Endodermal cell (in vitro differentiated cells): ENCODE results near the gene SRRT. TPM values are rescaled to one million over a fixed set of nuclear protein-coding genes. Genes with fewer than 3 reads are reported as not detected.
"Not testable (repeated sequence)": the region's sequence is repeated elsewhere in the genome, so short reads cannot be mapped to it uniquely, and the experiment has no call there.

Source experiments
- DNase-seq: peaks from one replicate; pipeline ENCODE4 v3.0.0-alpha.2; 2017
- H3K27ac ChIP-seq: 2 replicates; pipeline ENCODE4 v1.5.1; 2013; ENCODE audit warnings: mild to moderate bottlenecking, low read depth, low read length, moderate library complexity
- H3K27me3 ChIP-seq: 2 replicates; pipeline ENCODE4 v1.6.1; 2013; ENCODE audit warnings: mild to moderate bottlenecking, low read length, moderate library complexity; ENCODE audit not compliant: insufficient read depth, control insufficient read depth, poor library complexity, severe bottlenecking
- H3K36me3 ChIP-seq: 2 replicates; pipeline ENCODE4 v1.7.0; 2013; ENCODE audit warnings: mild to moderate bottlenecking, low read length, moderate library complexity; ENCODE audit not compliant: control insufficient read depth, insufficient read depth
- H3K4me1 ChIP-seq: one replicate; pipeline ENCODE4 v1.7.0; 2013; ENCODE audit warnings: low read length; ENCODE audit not compliant: control insufficient read depth, insufficient read depth
- H3K4me3 ChIP-seq: 2 replicates; pipeline ENCODE4 v1.5.1; 2013; ENCODE audit warnings: mild to moderate bottlenecking, low read length, moderate library complexity
- H3K9ac ChIP-seq: 2 replicates; pipeline ENCODE4 v1.6.1; 2013; ENCODE audit warnings: mild to moderate bottlenecking, low read length, moderate library complexity; ENCODE audit not compliant: poor library complexity, severe bottlenecking; ENCODE audit errors: extremely low read depth
- H3K9me3 ChIP-seq: 2 replicates; pipeline ENCODE4 v1.6.1; 2013; ENCODE audit warnings: mild to moderate bottlenecking, low read length, moderate library complexity; ENCODE audit not compliant: control insufficient read depth
- H3K27ac Mint-ChIP-seq: 2 replicates; pipeline ENCODE4 v1.8.0; 2020; ENCODE audit warnings: mixed read lengths
- H3K27me3 Mint-ChIP-seq: 2 replicates; pipeline ENCODE4 v1.8.0; 2021; ENCODE audit warnings: mild to moderate bottlenecking, mixed read lengths; ENCODE audit not compliant: insufficient read depth
- H3K36me3 Mint-ChIP-seq: 2 replicates; pipeline ENCODE4 v1.8.0; 2020; ENCODE audit warnings: low read depth, mixed read lengths
- H3K4me1 Mint-ChIP-seq: 2 replicates; pipeline ENCODE4 v1.8.0; 2020; ENCODE audit warnings: mixed read lengths
- H3K4me3 Mint-ChIP-seq: 2 replicates; pipeline ENCODE4 v1.8.0; 2020; ENCODE audit warnings: mild to moderate bottlenecking, moderate library complexity, mixed read lengths
- H3K9me3 Mint-ChIP-seq: 2 replicates; pipeline ENCODE4 v1.8.0; 2020; ENCODE audit warnings: mild to moderate bottlenecking, mixed read lengths
- CTCF ChIP-seq: fragments of 200-600 bp; sonication (generic); conservative IDR thresholded peaks from 2 replicates; pipeline ENCODE4 v1.5.0; 2021; ENCODE audit warnings: antibody characterized with exemption, mild to moderate bottlenecking
- WGBS, 2 experiments: methylation state at CpG; one replicate each; pipeline versions ENCODE4 v1.1.5 to v1.1.7; 2013; ENCODE audit warnings: missing lambda C conversion rate in 2 of 2, mixed read lengths in 1 of 2; ENCODE audit not compliant: insufficient coverage in 1 of 2, insufficient read length in 1 of 2; 5-methylcytosine and 5-hydroxymethylcytosine counted together
- total RNA-seq, 2 donors: library from RNA; stranded (reverse); fragmentation: NEBNext Ultra II Directional in 1 of 2; extraction: Animal tissue kit (Norgen Biotek cat#: 25700) in 1 of 2; gene quantifications; 2 replicates in 1 of 2; 3 replicates in 1 of 2; pipeline ENCODE4 v1.2.1, GENCODE V29; 2021

Gene SRRT
- total RNA-seq, 2 donors from 2014 or later = 186 to 236 TPM

- Mint-ChIP-seq H3K27ac (peak within 1 kb of the TSS; percentile 90), H3K4me1 (peaks cover 7% of the 10 kb centered on the region), H3K9me3 (no peaks in the 10 kb centered on the region), H3K4me3 (peak within 1 kb of the TSS; percentile 79), H3K36me3 (peaks cover 11% of the 10 kb centered on the region), H3K27me3 (no peaks in the 10 kb centered on the region)
- peaks cover 7% of the 10 kb centered on the region for H3K36me3 ChIP-seq
- H3K9ac ChIP-seq = peak within 1 kb of the TSS; percentile 30
- peak within 1 kb of the TSS; percentile 92 for H3K4me3 ChIP-seq
- H3K4me1 ChIP-seq = no peaks in the 10 kb centered on the region
- H3K27ac ChIP-seq = no peak within 1 kb of the TSS
- no peaks in the 10 kb centered on the region for H3K27me3 ChIP-seq
- peak; percentile 99 for TF ChIP-seq CTCF
- no peaks in the 10 kb centered on the region for H3K9me3 ChIP-seq
- DNase-seq = peak; percentile 98
- WGBS, 2 experiments = 0% methylated on average over 26 to 71 of the region's 71 CpGs
Observed at GRCh38 chr7:100852048-100852872, 22.6 kb upstream of the SRRT start, which contains the start of gene SLC12A9. SLC12A9 (plus strand) TSS chr7:100852713; CDS start chr7:100854198, 1,485 bp downstream.

GRCh38 chr7:100854146-100854895, 20.6 kb upstream of the SRRT start:
- Mint-ChIP-seq H3K36me3 (peaks cover 15% of the 10 kb centered on the region), H3K9me3 (no peaks in the 10 kb centered on the region), H3K4me1 (peaks cover 7% of the 10 kb centered on the region), H3K4me3 (no peak overlapping the region), H3K27me3 (no peaks in the 10 kb centered on the region), H3K27ac (no peak overlapping the region)
- no peaks in the 10 kb centered on the region for H3K9me3 ChIP-seq
- DNase-seq = no peak
- TF ChIP-seq CTCF = no peak
- H3K36me3 ChIP-seq = peaks cover 7% of the 10 kb centered on the region
- no peaks in the 10 kb centered on the region for H3K4me1 ChIP-seq
- no peak overlapping the region for H3K4me3 ChIP-seq
- H3K27ac ChIP-seq = no peak overlapping the region
- WGBS, 2 experiments = 90 to 94% methylated on average over 3 to 14 of the region's 14 CpGs
- H3K27me3 ChIP-seq = no peaks in the 10 kb centered on the region
- H3K9ac ChIP-seq = no peak overlapping the region

- not testable (repeated sequence) for H3K9me3 ChIP-seq, H3K4me1 Mint-ChIP-seq, H3K27ac Mint-ChIP-seq, H3K27me3 Mint-ChIP-seq, H3K27me3 ChIP-seq, H3K4me3 ChIP-seq, DNase-seq, H3K9ac ChIP-seq, H3K9me3 Mint-ChIP-seq, H3K27ac ChIP-seq, H3K36me3 ChIP-seq, H3K4me1 ChIP-seq, H3K4me3 Mint-ChIP-seq
- H3K36me3 Mint-ChIP-seq = peaks cover 18% of the 10 kb centered on the region
- WGBS, 2 experiments = 95 to 97% methylated on average over 7 to 9 of the region's 9 CpGs
Observed at GRCh38 chr7:100854899-100855298, 20.0 kb upstream of the SRRT start.
